HCT116 (cell line): Measurements from ENCODE around the gene RABGEF1. TPM values are rescaled to one million over a fixed set of nuclear protein-coding genes. Genes with fewer than 3 reads are reported as not detected.

Experiments
- ATAC-seq: fragments of 200-7000 bp; cut with Tn5 transposase; 2 replicates; pipeline ENCODE4 v1.9.1; 2020; ENCODE audit warnings: mild to moderate bottlenecking, moderate library complexity
- BruUV-seq: library from RNA; stranded (reverse); fragments of 400-500 nt; replicated peaks from 2 replicates; lab custom pipeline; 2021; lab: Mats Ljungman, UMichigan
- CTCF ChIA-PET: fragments of 300-600 bp; sonication (Branson Sonifier 250); formaldehyde crosslinking; loops from one replicate; lab custom pipeline; 2021; ENCODE audit warnings: antibody characterized with exemption; lab: Charles Lee
- POLR2A ChIA-PET: fragments of 300-600, 350-600 bp; sonication (Branson Sonifier 250); formaldehyde crosslinking; loops from one replicate; lab custom pipeline; 2021; ENCODE audit warnings: antibody characterized with exemption; lab: Charles Lee
- RAD21 ChIA-PET, 2 experiments: fragments of 300-600 bp; sonication (Branson Sonifier 250); formaldehyde crosslinking; loops; one replicate each; lab custom pipeline; 2023; ENCODE audit warnings: low total read pairs in 2 of 2; ENCODE audit not compliant: uncharacterized antibody in 2 of 2, unreplicated experiment in 2 of 2, low non-redundant PET in 1 of 2; lab: Charles Lee
- DNase-seq: peaks from one replicate; pipeline ENCODE4 v3.0.0-alpha.2; 2010; ENCODE audit warnings: low read depth, low spot score
- H2AFZ ChIP-seq: fragments of 200-600 bp; shearing (Covaris generic), sonication (generic); 2 replicates; pipeline ENCODE4 v1.6.1; 2017; ENCODE audit warnings: low read depth, mixed run types, mixed read lengths, antibody characterized with exemption, low read length; ENCODE audit not compliant: poor library complexity, severe bottlenecking
- H3K27ac ChIP-seq: 2 replicates; pipeline ENCODE4 v1.5.1; 2012; ENCODE audit warnings: low read depth, low read length
- H3K27me3 ChIP-seq: fragments of 200-600 bp; sonication (generic); 2 replicates; pipeline ENCODE4 v1.6.1; 2016; ENCODE audit warnings: mixed run types, low read length, mixed read lengths; ENCODE audit not compliant: insufficient read depth
- H3K36me3 ChIP-seq, 2 experiments: fragments of 200-500 bp in 1 of 2; fragments of 200-600 bp in 1 of 2; sonication (Bioruptor generic) in 1 of 2; sonication (generic) in 1 of 2; 2 replicates each; pipeline versions ENCODE4 v1.5.1 to v1.6.1; 2014 to 2016; ENCODE audit warnings: low read length in 2 of 2, inconsistent platforms in 1 of 2, mixed read lengths in 1 of 2, mixed run types in 1 of 2; ENCODE audit not compliant: insufficient read depth in 2 of 2, control insufficient read depth in 1 of 2
- H3K4me1 ChIP-seq, 2 experiments: fragments of 200-600 bp in 1 of 2; sonication (generic) in 1 of 2; 2 replicates each; pipeline versions ENCODE4 v1.5.1 to v1.6.1; 2012 to 2017; ENCODE audit warnings: low read length in 2 of 2, inconsistent platforms in 1 of 2, mild to moderate bottlenecking in 1 of 2, mixed read lengths in 1 of 2, mixed run types in 1 of 2, moderate library complexity in 1 of 2; ENCODE audit not compliant: insufficient read depth in 2 of 2, control insufficient read depth in 1 of 2
- H3K4me2 ChIP-seq: fragments of 200-600 bp; sonication (generic); 2 replicates; pipeline ENCODE4 v1.6.1; 2017; ENCODE audit warnings: mixed run types, low read length, mixed read lengths
- H3K4me3 ChIP-seq, 2 experiments: fragments of 200-600 bp in 1 of 2; sonication (generic) in 1 of 2; replicated peaks in 1 of 2; 2 replicates each; pipeline ENCODE4 v1.5.1; 2011 to 2016; ENCODE audit warnings: low read length in 2 of 2, control low read depth in 1 of 2, low read depth in 1 of 2, mild to moderate bottlenecking in 1 of 2, mixed read lengths in 1 of 2, mixed run types in 1 of 2
- H3K79me2 ChIP-seq: fragments of 200-600 bp; sonication (generic); 2 replicates; pipeline ENCODE4 v1.6.1; 2017; ENCODE audit warnings: mild to moderate bottlenecking, mixed run types, low read length, moderate library complexity, mixed read lengths; ENCODE audit not compliant: insufficient read depth
- H3K9ac ChIP-seq: fragments of 200-600 bp; sonication (generic); 2 replicates; pipeline ENCODE4 v1.6.1; 2016; ENCODE audit warnings: low read length, mixed read lengths
- H3K9me2 ChIP-seq: fragments of 200-600 bp; sonication (generic), shearing (Covaris generic); 2 replicates; pipeline ENCODE4 v1.6.1; 2017; ENCODE audit warnings: mixed run types, mild to moderate bottlenecking, moderate library complexity; ENCODE audit not compliant: insufficient read depth
- H3K9me3 ChIP-seq, 2 experiments: fragments of 200-500 bp in 1 of 2; fragments of 200-600 bp in 1 of 2; sonication (Bioruptor generic) in 1 of 2; sonication (generic) in 1 of 2; 2 replicates each; pipeline ENCODE4 v1.6.1; 2014 to 2017; ENCODE audit warnings: low read length in 2 of 2, mixed read lengths in 2 of 2, inconsistent platforms in 1 of 2, low read depth in 1 of 2, mild to moderate bottlenecking in 1 of 2, mixed run types in 1 of 2, moderate library complexity in 1 of 2; ENCODE audit not compliant: control insufficient read depth in 1 of 2, insufficient read depth in 1 of 2
- H4K20me1 ChIP-seq: fragments of 200-600 bp; sonication (generic), shearing (Covaris generic); 2 replicates; pipeline ENCODE4 v1.6.1; 2017; ENCODE audit warnings: mixed run types, mild to moderate bottlenecking, moderate library complexity; ENCODE audit not compliant: insufficient read depth
- CBX3 ChIP-seq: IDR thresholded peaks from 2 replicates; pipeline ENCODE4 v1.6.1; 2012; ENCODE audit warnings: low read depth
- CEBPB ChIP-seq: IDR thresholded peaks from 2 replicates; pipeline ENCODE4 v1.6.1; 2012; ENCODE audit warnings: low read depth
- EGR1 ChIP-seq: IDR thresholded peaks from 2 replicates; pipeline ENCODE4 v1.6.1; 2012; ENCODE audit warnings: low read depth
- ELF1 ChIP-seq: IDR thresholded peaks from 2 replicates; pipeline ENCODE4 v1.6.1; 2012; ENCODE audit warnings: low read depth, borderline replicate concordance
- EZH2 ChIP-seq: fragments of 200-600 bp; sonication (generic); IDR thresholded peaks from 2 replicates; pipeline ENCODE4 v1.6.1; 2017; ENCODE audit warnings: antibody characterized with exemption, mixed run types
- EZH2phosphoT487 ChIP-seq: fragments of 200-600 bp; IDR thresholded peaks from 2 replicates; pipeline ENCODE4 v1.6.1; 2018; ENCODE audit warnings: antibody characterized with exemption, borderline replicate concordance
- POLR2A ChIP-seq: IDR thresholded peaks from 2 replicates; pipeline ENCODE4 v1.7.0; 2011; ENCODE audit warnings: borderline replicate concordance; ENCODE audit not compliant: insufficient read depth, insufficient read length; ENCODE audit errors: extremely low read depth
- POLR2AphosphoS5 ChIP-seq: IDR thresholded peaks from 2 replicates; pipeline ENCODE4 v1.6.1; 2011; ENCODE audit warnings: mild to moderate bottlenecking, low read depth, low read length, moderate library complexity
- SP1 ChIP-seq: IDR thresholded peaks from 2 replicates; pipeline ENCODE4 v1.6.1; 2012; ENCODE audit warnings: low read depth
- SRF ChIP-seq: IDR thresholded peaks from 2 replicates; pipeline ENCODE4 v1.6.1; 2012; ENCODE audit warnings: low read depth
- TCF7L2 ChIP-seq: IDR thresholded peaks from 2 replicates; pipeline ENCODE4 v1.7.0; 2011; ENCODE audit warnings: borderline replicate concordance, inconsistent platforms; ENCODE audit not compliant: insufficient read depth, insufficient read length; ENCODE audit errors: extremely low read depth
- YY1 ChIP-seq: IDR thresholded peaks from 2 replicates; pipeline ENCODE4 v1.6.1; 2011; ENCODE audit warnings: low read length, low read depth, moderate library complexity, mild to moderate bottlenecking; ENCODE audit not compliant: insufficient replicate concordance; ENCODE audit errors: extremely low read depth
- ZFX ChIP-seq: fragments of 450-650 bp; IDR thresholded peaks from 2 replicates; pipeline ENCODE4 v1.6.1; 2017
- intact Hi-C: fragments of 100-400 bp; cut with micrococcal nuclease; formaldehyde crosslinking; loops from 2 replicates; pipeline ENCODE4 v1.10.0; 2022
- total RNA-seq: library from RNA; stranded (reverse); gene quantifications from one replicate; pipeline ENCODE4 v1.2.1, GENCODE V29; 2021; ENCODE audit not compliant: unreplicated experiment
- TF ChIP-seq, protein P1 (sequence below): IDR thresholded peaks from 2 replicates; pipeline ENCODE4 v1.6.1; 2012
- TF ChIP-seq, protein P2 (sequence below), 3 experiments: fragments of 200-600 bp in 1 of 3; sonication (generic) in 1 of 3; IDR thresholded peaks in 2 of 3; conservative IDR thresholded peaks in 1 of 3; 2 replicates each; pipeline ENCODE4 v1.5.1; 2012 to 2017; ENCODE audit warnings: low read depth in 2 of 3, low read length in 2 of 3, antibody characterized with exemption in 1 of 3, borderline replicate concordance in 1 of 3, control low read depth in 1 of 3, mild to moderate bottlenecking in 1 of 3, mixed read lengths in 1 of 3, mixed run types in 1 of 3, moderate library complexity in 1 of 3; ENCODE audit not compliant: insufficient read depth in 1 of 3
- TF ChIP-seq, protein P3 (sequence below): IDR thresholded peaks from 2 replicates; pipeline ENCODE4 v1.6.1; 2011; ENCODE audit warnings: mild to moderate bottlenecking, low read length, moderate library complexity; ENCODE audit not compliant: insufficient replicate concordance; ENCODE audit errors: extremely low read depth
- TF ChIP-seq, protein P4 (sequence below): IDR thresholded peaks from 2 replicates; pipeline ENCODE4 v1.6.1; 2012

RABGEF1 gene
- total RNA-seq, 1 experiment from 2014 or later: 22.9 TPM

DNA sequence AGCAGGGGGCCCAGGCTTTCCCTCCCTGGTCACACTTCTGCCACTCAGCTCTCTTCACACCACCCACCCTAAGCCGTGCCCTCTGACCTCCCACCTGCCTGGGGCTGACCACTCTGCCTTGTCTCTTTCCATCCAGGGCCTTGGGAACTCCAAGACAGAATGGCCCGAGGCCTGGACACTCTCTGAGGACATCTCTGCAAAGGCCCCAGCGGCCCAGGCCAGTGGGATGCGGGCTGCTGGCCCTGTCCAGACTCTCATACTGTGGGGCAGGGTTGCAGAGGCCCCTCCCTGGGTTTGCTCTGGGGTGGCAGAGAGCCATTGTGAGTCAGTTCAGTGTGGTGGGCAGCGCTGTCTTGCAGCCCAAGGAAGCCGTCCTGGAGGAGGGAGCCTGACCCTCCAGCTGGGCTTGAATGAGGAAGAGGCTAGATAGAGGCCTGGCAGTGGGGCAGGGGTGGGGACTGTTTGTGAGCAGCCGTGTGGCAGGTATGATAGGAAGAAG lies 39.9 kb upstream of the RABGEF1 start:
- BruUV-seq: no TSS peak
- ChIA-PET CTCF (no interaction called here), POLR2A (no interaction called here), RAD21 (no interaction called here)
- no peak overlapping the region for H3K4me3 ChIP-seq
- H4K20me1 ChIP-seq: no peaks in the 10 kb centered on the region
- intact Hi-C loops: no loop called here
- no peak overlapping the region for H3K27ac ChIP-seq
- no peak for DNase-seq
- no peaks in the 10 kb centered on the region for H3K9me3 ChIP-seq
- no peak for ATAC-seq
- H2AFZ ChIP-seq: no peak overlapping the region
- no peaks in the 10 kb centered on the region for H3K27me3 ChIP-seq
- no peaks in the 10 kb centered on the region for H3K36me3 ChIP-seq
- TF ChIP-seq ELF1 (no peak), CBX3 (no peak), EZH2phosphoT487 (no peak)
- TF ChIP-seq, protein P1, sequence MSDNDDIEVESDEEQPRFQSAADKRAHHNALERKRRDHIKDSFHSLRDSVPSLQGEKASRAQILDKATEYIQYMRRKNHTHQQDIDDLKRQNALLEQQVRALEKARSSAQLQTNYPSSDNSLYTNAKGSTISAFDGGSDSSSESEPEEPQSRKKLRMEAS: no peak
- no peaks in the 10 kb centered on the region for H3K4me1 ChIP-seq
- no peaks in the 10 kb centered on the region for H3K79me2 ChIP-seq
- no peaks in the 10 kb centered on the region for H3K9me2 ChIP-seq
- no peak overlapping the region for H3K9ac ChIP-seq
- H3K4me2 ChIP-seq: no peak overlapping the region

DNA sequence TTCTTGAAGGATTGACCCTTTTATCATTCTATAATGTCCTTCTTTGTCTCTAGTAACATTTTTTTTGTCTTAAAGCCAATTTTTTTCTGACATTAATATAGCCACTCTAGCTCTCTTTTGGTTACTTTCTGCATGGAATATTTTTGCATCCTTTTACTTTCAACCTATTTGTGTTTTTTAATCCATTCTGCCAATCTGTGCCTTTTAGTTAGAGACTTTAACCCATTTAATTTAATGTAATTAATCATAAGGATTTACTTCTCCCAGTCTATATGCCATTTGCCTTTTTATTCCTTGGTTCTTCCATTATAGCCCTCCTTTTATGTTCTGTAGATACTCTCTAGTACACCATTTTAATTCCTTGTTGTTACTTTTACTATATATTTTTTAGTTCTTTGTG lies 32.7 kb upstream of the RABGEF1 start:
- RAD21 ChIA-PET: no interaction called here
- DNase-seq (no peak), ATAC-seq (no peak)
- H3K27ac ChIP-seq: no peak overlapping the region
- H3K9ac ChIP-seq: no peak overlapping the region
- CTCF ChIA-PET: no interaction called here
- H3K27me3 ChIP-seq: no peaks in the 10 kb centered on the region
- H3K9me3 ChIP-seq: no peaks in the 10 kb centered on the region
- no peak overlapping the region for H3K4me3 ChIP-seq
- H3K4me1 ChIP-seq: no peaks in the 10 kb centered on the region
- intact Hi-C loops: no loop called here
- BruUV-seq: no TSS peak
- POLR2A ChIA-PET: no interaction called here
- H3K79me2 ChIP-seq: no peaks in the 10 kb centered on the region
- no peak overlapping the region for H2AFZ ChIP-seq
- H3K9me2 ChIP-seq: no peaks in the 10 kb centered on the region
- TF ChIP-seq CEBPB (no peak), EZH2phosphoT487 (no peak), CBX3 (no peak), EZH2 (no peak), POLR2AphosphoS5 (no peak), SP1 (no peak), ZFX (no peak), SRF (no peak), POLR2A (no peak), EGR1 (no peak), YY1 (no peak), TCF7L2 (no peak)
- TF ChIP-seq, protein P2, sequence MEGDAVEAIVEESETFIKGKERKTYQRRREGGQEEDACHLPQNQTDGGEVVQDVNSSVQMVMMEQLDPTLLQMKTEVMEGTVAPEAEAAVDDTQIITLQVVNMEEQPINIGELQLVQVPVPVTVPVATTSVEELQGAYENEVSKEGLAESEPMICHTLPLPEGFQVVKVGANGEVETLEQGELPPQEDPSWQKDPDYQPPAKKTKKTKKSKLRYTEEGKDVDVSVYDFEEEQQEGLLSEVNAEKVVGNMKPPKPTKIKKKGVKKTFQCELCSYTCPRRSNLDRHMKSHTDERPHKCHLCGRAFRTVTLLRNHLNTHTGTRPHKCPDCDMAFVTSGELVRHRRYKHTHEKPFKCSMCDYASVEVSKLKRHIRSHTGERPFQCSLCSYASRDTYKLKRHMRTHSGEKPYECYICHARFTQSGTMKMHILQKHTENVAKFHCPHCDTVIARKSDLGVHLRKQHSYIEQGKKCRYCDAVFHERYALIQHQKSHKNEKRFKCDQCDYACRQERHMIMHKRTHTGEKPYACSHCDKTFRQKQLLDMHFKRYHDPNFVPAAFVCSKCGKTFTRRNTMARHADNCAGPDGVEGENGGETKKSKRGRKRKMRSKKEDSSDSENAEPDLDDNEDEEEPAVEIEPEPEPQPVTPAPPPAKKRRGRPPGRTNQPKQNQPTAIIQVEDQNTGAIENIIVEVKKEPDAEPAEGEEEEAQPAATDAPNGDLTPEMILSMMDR (IDR thresholded peaks at IDR 0.05 in 2 of 3, conservative IDR thresholded peaks at IDR 0.05 in 1 of 3; ENCODE audit: borderline replicate concordance in 1 of 3, insufficient read depth in 1 of 3, low read depth in 2 of 3, low read length in 2 of 3): no peak
- TF ChIP-seq, protein P3, sequence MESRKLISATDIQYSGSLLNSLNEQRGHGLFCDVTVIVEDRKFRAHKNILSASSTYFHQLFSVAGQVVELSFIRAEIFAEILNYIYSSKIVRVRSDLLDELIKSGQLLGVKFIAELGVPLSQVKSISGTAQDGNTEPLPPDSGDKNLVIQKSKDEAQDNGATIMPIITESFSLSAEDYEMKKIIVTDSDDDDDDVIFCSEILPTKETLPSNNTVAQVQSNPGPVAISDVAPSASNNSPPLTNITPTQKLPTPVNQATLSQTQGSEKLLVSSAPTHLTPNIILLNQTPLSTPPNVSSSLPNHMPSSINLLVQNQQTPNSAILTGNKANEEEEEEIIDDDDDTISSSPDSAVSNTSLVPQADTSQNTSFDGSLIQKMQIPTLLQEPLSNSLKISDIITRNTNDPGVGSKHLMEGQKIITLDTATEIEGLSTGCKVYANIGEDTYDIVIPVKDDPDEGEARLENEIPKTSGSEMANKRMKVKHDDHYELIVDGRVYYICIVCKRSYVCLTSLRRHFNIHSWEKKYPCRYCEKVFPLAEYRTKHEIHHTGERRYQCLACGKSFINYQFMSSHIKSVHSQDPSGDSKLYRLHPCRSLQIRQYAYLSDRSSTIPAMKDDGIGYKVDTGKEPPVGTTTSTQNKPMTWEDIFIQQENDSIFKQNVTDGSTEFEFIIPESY: no peak
- TF ChIP-seq, protein P4, sequence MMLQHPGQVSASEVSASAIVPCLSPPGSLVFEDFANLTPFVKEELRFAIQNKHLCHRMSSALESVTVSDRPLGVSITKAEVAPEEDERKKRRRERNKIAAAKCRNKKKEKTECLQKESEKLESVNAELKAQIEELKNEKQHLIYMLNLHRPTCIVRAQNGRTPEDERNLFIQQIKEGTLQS: no peak
- TF ChIP-seq, protein P1: no peak
- H3K36me3 ChIP-seq: no peaks in the 10 kb centered on the region; a peak in 1 of 4 replicates
- no peak overlapping the region for H3K4me2 ChIP-seq
- H4K20me1 ChIP-seq: no peaks in the 10 kb centered on the region
